GM21528 (cell line): Measurements from ENCODE around the gene L3MBTL3.
"Not testable (repeated sequence)": the region's sequence is repeated elsewhere in the genome, so short reads cannot be mapped to it uniquely, and the experiment has no call there.

ENCODE experiments used
- ATAC-seq: cut with Tn5 transposase; IDR thresholded peaks from one replicate; pipeline ENCODE4 v1.9.1; 2021; ENCODE audit warnings: mild to moderate bottlenecking, moderate library complexity; ENCODE audit not compliant: unreplicated experiment, low FRiP score

L3MBTL3 gene

GRCh38 chr6:130170160-130170559 is 151.8 kb downstream of the L3MBTL3 start:
- not testable (repeated sequence) for ATAC-seq

DNA sequence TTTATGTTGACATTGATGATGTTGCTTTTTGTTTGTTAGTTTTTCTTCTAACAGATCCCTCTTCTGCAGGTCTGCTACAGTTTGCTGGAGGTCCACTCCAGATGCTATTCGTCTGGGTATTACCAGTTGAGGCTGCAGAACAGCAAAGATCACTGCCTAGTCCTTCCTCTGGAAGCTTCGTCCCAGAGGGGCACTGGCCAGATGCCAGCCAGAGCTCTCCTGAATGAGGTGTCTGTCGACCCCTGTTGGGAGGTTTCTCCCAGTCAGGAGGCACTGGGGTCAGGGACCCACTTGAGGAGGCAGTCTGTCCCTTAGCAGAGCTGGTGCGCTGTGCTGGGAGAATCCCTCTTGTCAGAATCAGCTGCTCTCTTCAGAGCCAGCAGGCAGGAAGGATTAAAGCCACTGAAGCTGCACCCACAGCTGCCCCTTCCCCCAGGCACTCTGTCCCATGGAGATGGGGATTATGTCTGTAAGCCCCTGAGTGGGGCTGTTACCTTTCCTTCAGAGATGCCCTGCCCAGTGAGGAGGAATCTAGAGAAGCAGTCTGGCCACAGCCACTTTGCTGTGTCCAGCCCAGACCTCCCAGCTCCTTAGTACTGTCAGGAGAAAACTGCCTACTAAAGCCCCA is 155.1 kb downstream of the L3MBTL3 start:
- ATAC-seq, result not testable (repeated sequence)

DNA sequence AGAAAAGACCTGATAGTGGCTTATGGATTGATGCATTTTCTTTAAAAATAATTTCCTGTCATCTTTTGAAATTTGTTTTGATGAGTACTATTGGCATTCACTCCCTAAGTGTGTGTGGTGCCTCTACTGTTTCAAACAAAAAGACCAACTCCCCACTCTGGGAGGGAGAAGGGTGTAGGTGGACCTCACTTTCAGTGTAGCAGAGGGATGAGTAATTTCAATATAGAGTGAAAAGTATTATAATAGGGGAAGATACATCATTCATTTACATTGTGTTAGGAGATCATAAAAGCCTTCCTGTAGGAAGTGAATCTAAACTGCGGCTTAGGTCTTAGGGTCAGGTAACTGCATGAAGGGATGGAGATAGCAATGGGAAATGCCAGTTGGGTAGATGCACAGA is 158.0 kb downstream of the L3MBTL3 start:
- no peak for ATAC-seq

GRCh38 chr6:130178692-130179091 is 160.3 kb downstream of the L3MBTL3 start:
- no peak for ATAC-seq

DNA sequence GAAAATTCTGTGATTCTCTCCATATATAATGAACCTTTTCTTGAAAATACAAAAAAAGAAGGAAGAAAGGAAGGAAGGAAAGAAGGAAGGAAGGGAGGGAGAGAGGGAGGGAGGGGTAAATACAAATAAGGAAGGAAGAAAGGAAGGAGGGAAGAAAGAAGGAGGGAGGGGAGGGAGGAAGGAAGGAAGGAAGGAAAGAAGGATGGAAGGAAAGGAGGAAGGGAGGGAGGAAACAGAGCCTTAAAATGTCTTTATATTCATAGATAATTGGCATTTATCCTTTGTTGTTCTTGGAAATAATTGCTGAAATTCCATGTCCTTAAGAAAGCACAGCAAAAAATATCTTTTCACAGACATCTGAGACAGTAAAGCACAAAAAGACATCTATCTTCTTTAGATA is 164.1 kb downstream of the L3MBTL3 start:
- no peak for ATAC-seq

DNA sequence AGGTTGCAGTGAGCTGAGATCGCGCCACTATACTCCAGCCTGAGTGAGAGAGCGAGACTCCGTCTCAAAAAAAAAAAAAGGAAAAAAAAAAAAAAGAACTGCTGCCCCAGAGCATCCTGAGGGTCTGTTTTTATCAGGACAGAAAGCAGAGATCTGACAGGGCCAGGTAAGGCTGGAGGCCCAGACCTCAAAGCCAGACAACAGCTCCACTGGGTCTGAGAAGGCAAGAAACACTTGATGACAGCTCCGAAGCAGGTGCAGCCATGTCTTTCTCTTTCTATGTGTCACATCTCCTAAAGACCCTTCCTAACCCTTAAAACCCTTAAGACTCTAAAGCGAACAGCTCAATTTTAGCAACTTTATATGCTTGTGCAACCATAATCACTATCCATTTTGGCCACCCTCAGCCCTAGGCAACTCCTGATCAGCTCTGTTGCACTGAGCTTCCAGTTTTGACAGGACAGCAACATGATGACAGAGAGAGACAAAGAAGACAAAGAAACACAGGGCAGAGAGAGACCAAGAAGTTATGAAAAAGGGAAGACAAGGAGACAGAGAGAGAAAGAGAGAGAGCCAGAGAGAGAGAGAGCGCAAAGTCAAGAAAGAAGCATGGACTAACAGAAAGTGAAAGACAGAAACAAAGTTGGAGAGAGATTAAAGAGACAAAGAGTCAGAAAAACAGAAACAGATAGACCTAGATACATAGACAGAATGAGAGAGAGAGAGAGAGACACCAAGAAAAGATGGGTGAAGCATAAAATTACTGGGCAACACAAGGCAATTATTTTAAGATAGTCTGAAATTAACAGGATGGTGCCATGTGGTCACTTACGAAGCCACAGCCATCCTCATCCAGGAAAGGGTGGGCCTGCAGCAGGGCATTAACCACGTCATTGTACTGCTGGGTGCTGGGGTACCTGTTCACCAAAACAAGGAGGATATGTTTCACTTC is 165.2 kb downstream of the L3MBTL3 start:
- no peak for ATAC-seq

GRCh38 chr6:130185658-130186057 is 167.3 kb downstream of the L3MBTL3 start:
- no peak for ATAC-seq

- ATAC-seq, result no peak
Observed at GRCh38 chr6:130187335-130188206, 169.2 kb downstream of the L3MBTL3 start.

DNA sequence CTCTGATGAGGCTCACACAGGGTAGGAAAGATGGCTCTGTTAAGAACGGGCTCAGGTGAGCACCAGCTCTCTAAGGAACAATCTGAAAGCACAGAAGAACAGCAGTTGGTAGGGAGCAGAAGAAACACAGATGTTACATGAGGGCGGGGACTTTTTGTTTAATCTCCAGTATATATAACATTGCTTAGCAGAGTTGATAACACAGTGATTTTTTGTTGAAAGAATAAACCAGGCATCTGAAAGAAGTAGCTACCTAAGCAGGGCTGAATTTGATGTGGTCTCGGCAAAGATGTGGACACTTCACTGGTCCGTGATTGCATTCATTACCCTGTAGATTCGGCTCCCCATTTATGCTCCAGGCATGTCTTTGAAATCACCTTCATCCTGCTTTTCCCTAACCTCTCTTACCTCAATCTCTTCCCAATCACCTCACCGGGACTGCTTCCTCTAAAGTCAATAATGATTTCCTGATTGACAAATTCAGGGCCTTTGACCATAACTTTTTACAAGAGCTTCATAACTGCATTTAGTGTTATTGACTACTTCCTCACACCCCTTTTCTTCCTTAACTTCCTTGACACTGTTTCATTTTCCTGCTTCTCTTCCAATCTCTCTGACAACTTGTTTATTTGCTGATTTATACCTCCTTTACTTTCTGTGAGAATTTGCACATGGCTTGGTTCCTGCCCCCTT is 170.0 kb downstream of the L3MBTL3 start:
- ATAC-seq, result no peak

DNA sequence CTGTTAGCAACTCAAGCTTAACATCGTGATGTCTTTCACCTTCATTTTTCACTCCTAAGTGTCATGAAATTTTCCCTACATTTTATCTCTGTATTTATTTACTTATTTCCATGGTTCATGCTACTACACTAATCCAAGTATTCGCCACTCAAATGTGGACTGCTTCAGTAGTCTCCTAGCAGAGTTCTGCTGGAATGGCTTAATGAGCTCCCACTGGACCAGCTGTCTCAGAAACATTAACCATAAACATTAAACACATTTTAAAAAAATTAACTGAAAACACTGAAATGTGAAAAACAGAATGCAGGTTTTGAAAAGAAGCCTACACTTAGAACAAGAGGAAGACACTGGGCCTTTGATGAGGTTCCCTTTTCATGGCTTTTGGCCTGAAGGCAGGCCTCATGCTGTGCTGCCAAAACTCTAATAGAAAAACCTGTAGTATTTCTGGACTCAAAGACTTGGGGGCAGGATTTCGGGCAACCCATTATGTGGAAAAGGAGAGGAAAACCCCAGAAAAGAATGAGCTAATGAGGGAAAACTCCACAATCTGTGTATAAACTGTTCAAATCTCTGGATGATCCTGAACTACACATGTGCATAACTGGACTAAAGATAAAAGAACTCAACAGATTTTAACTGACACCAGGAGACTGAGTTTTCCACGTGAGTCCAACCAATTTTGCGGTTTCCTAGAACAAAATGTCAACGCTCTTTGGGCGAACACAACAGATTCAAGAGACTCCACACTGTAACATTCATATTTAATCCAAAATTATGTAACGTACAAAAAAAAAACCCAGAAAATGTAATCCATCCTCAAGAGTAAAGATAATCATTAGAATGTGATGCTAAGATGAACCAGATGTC is 171.4 kb downstream of the L3MBTL3 start:
- no peak for ATAC-seq
